ENCODE results near the gene KHDRBS1. TPM values are rescaled to one million over a fixed set of nuclear protein-coding genes. Genes with fewer than 3 reads are reported as not detected.

Gene KHDRBS1
- total RNA-seq (121 TPM), polyA plus RNA-seq (ENCODE audit: insufficient read depth, low read depth, low replicate concordance) (66.9 TPM)
- long read RNA-seq, donor 1, transcript KHDRBS1-202 (9 exons, 2,757 nt), result major isoform, 66 of 285 reads
- long read RNA-seq, donor 1, partial matches to known transcripts, result 215 of 285 reads
- long read RNA-seq, donor 1, other reads (novel, unspliced or antisense), result 0 of 285 reads
- long read RNA-seq, donor 2, transcript KHDRBS1-202 (9 exons, 2,757 nt), result major isoform, 62 of 70 reads
- long read RNA-seq, donor 2, partial matches to known transcripts, result 7 of 70 reads
- long read RNA-seq, donor 2, other reads (novel, unspliced or antisense), result 0 of 70 reads
- long read RNA-seq, donor 3, transcript KHDRBS1-202 (9 exons, 2,757 nt), result major isoform, 63 of 250 reads
- long read RNA-seq, donor 3, partial matches to known transcripts, result 178 of 250 reads
- long read RNA-seq, donor 3, other reads (novel, unspliced or antisense), result 5 of 250 reads
- long read RNA-seq, donor 4, transcript KHDRBS1-202 (9 exons, 2,757 nt), result major isoform, 82 of 88 reads
- long read RNA-seq, donor 4, partial matches to known transcripts, result 6 of 88 reads
- long read RNA-seq, donor 4, other reads (novel, unspliced or antisense), result 0 of 88 reads
- long read RNA-seq, donor 5, transcript KHDRBS1-202 (9 exons, 2,757 nt), result major isoform, 5 of 6 reads
- long read RNA-seq, donor 5, partial matches to known transcripts, result 0 of 6 reads
- long read RNA-seq, donor 5, other reads (novel, unspliced or antisense), result 0 of 6 reads
- long read RNA-seq, donor 6, transcript KHDRBS1-202 (9 exons, 2,757 nt), result major isoform, 16 of 16 reads
- long read RNA-seq, donor 6, partial matches to known transcripts, result 0 of 16 reads
- long read RNA-seq, donor 6, other reads (novel, unspliced or antisense), result 0 of 16 reads
- long read RNA-seq, donor 7, transcript KHDRBS1-204 (8 exons, 1,215 nt), result minor isoform, 14 of 218 reads
- long read RNA-seq, donor 7, transcript KHDRBS1-202 (9 exons, 2,757 nt), result major isoform, 186 of 218 reads
- long read RNA-seq, donor 7, partial matches to known transcripts, result 10 of 218 reads
- long read RNA-seq, donor 7, other reads (novel, unspliced or antisense), result 7 of 218 reads
- long read RNA-seq, donor 8, transcript KHDRBS1-202 (9 exons, 2,757 nt), result major isoform, 50 of 69 reads
- long read RNA-seq, donor 8, partial matches to known transcripts, result 15 of 69 reads
- long read RNA-seq, donor 8, other reads (novel, unspliced or antisense), result 0 of 69 reads
- long read RNA-seq, donor 9, transcript KHDRBS1-202 (9 exons, 2,757 nt), result major isoform, 34 of 34 reads
- long read RNA-seq, donor 9, partial matches to known transcripts, result 0 of 34 reads
- long read RNA-seq, donor 9, other reads (novel, unspliced or antisense), result 0 of 34 reads
- long read RNA-seq, donor 10, transcript KHDRBS1-202 (9 exons, 2,757 nt), result major isoform, 43 of 45 reads
- long read RNA-seq, donor 10, partial matches to known transcripts, result 0 of 45 reads
- long read RNA-seq, donor 10, other reads (novel, unspliced or antisense), result 0 of 45 reads

- Histone ChIP-seq H3K9ac (ENCODE audit: low read length in 3 of 3) (peak within 1 kb of the TSS; percentile 86 to 98 (median 93)), H3K36me3 (ENCODE audit: control insufficient read depth in 2 of 3, insufficient read depth in 3 of 3, low read length in 3 of 3) (no peaks in the 10 kb centered on the region), H3K27me3 (ENCODE audit: control insufficient read depth, insufficient read depth, low read length) (no peaks in the 10 kb centered on the region), H3K27ac (ENCODE audit: low read depth in 2 of 2, low read length in 2 of 2) (peak within 1 kb of the TSS; percentile 98 to 99), H3K4me1 (ENCODE audit: control insufficient read depth in 2 of 3, insufficient read depth in 2 of 3, low read depth in 1 of 3, low read length in 3 of 3) (peaks cover 0 to 12% (median 0%) of the 10 kb centered on the region in 3 donors), H3K4me3 (ENCODE audit: low read length in 3 of 3) (peak within 1 kb of the TSS; percentile 91 to 98 (median 97)), H3K9me3 (ENCODE audit: control insufficient read depth in 2 of 3, insufficient read depth in 1 of 3, low read length in 3 of 3) (no peaks in the 10 kb centered on the region)
- intact Hi-C loops (cut with DNase I), result no loop called here
- TF ChIP-seq CTCF (IDR thresholded peaks at IDR 0.05; ENCODE audit: borderline replicate concordance, extremely low read depth, insufficient read depth), result no peak
- DNase-seq (peak; percentile 100), FAIRE-seq (no peak)
Measured at GRCh38 chr1:32013386-32014198, at the start of gene KHDRBS1. Gene KHDRBS1, plus strand, starts transcription at chr1:32013868. Its CDS starts 128 bp downstream, at chr1:32013996.

GRCh38 chr1:31970873-31971272 is 42.8 kb upstream of the KHDRBS1 start:
- intact Hi-C loops (cut with DNase I), result no loop called here
- no peaks in the 10 kb centered on the region for H3K27me3 ChIP-seq (ENCODE audit: control insufficient read depth, insufficient read depth, low read length)
- TF ChIP-seq CTCF (IDR thresholded peaks at IDR 0.05; ENCODE audit: borderline replicate concordance, extremely low read depth, insufficient read depth), result no peak
- no peak overlapping the region for H3K27ac ChIP-seq (ENCODE audit: low read depth in 2 of 2, low read length in 2 of 2)
- FAIRE-seq (no peak), DNase-seq (no peak)
- H3K4me1 ChIP-seq (ENCODE audit: control insufficient read depth in 2 of 3, insufficient read depth in 2 of 3, low read depth in 1 of 3, low read length in 3 of 3), result no peaks in the 10 kb centered on the region
- no peak overlapping the region for H3K4me3 ChIP-seq (ENCODE audit: low read length in 3 of 3)
- no peaks in the 10 kb centered on the region for H3K9me3 ChIP-seq (ENCODE audit: control insufficient read depth in 2 of 3, insufficient read depth in 1 of 3, low read length in 3 of 3)
- H3K36me3 ChIP-seq (ENCODE audit: control insufficient read depth in 2 of 3, insufficient read depth in 3 of 3, low read length in 3 of 3), result no peaks in the 10 kb centered on the region
- H3K9ac ChIP-seq (ENCODE audit: low read length in 3 of 3), result no peak overlapping the region

GRCh38 chr1:31976401-31976800 is 37.3 kb upstream of the KHDRBS1 start:
- no peak for DNase-seq
- Histone ChIP-seq H3K36me3 (ENCODE audit: control insufficient read depth in 2 of 3, insufficient read depth in 3 of 3, low read length in 3 of 3) (no peaks in the 10 kb centered on the region), H3K4me1 (ENCODE audit: control insufficient read depth in 2 of 3, insufficient read depth in 2 of 3, low read depth in 1 of 3, low read length in 3 of 3) (no peaks in the 10 kb centered on the region), H3K9me3 (ENCODE audit: control insufficient read depth in 2 of 3, insufficient read depth in 1 of 3, low read length in 3 of 3) (no peaks in the 10 kb centered on the region), H3K27me3 (ENCODE audit: control insufficient read depth, insufficient read depth, low read length) (no peaks in the 10 kb centered on the region), H3K4me3 (ENCODE audit: low read length in 3 of 3) (no peak overlapping the region), H3K9ac (ENCODE audit: low read length in 3 of 3) (no peak overlapping the region), H3K27ac (ENCODE audit: low read depth in 2 of 2, low read length in 2 of 2) (no peak overlapping the region)
- intact Hi-C loops (cut with DNase I), result no loop called here
- no peak for FAIRE-seq
- no peak for TF ChIP-seq CTCF (IDR thresholded peaks at IDR 0.05; ENCODE audit: borderline replicate concordance, extremely low read depth, insufficient read depth)

All from kidney (tissue), 22 donors.